ENCODE measurements around the gene KRTAP21-3.

DNA sequence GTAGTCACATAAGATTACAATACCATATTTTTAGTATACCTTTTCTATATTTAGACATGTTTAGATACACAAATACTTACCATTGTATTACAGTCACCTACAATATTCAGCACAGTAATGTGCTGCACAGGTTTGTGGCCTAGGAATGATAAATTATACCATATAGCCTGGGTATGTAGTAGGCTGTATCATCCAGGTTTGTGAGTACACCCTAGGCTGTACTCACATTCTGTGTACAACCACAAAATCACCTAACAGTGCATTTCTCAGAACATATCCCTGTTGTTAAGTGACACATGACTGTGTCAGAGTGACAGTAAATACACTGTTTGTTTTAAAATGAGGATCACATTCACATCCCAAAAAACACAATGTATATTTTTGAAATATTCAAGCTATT is 11.2 kb downstream of the KRTAP21-3 start:
- TF ChIP-seq EZH2 (IDR thresholded peaks at IDR 0.05), result no peak
- TF ChIP-seq, protein P1, sequence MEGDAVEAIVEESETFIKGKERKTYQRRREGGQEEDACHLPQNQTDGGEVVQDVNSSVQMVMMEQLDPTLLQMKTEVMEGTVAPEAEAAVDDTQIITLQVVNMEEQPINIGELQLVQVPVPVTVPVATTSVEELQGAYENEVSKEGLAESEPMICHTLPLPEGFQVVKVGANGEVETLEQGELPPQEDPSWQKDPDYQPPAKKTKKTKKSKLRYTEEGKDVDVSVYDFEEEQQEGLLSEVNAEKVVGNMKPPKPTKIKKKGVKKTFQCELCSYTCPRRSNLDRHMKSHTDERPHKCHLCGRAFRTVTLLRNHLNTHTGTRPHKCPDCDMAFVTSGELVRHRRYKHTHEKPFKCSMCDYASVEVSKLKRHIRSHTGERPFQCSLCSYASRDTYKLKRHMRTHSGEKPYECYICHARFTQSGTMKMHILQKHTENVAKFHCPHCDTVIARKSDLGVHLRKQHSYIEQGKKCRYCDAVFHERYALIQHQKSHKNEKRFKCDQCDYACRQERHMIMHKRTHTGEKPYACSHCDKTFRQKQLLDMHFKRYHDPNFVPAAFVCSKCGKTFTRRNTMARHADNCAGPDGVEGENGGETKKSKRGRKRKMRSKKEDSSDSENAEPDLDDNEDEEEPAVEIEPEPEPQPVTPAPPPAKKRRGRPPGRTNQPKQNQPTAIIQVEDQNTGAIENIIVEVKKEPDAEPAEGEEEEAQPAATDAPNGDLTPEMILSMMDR (IDR thresholded peaks at IDR 0.05 in 2 of 3, conservative IDR thresholded peaks at IDR 0.05 in 1 of 3; ENCODE audit: borderline replicate concordance in 1 of 3, insufficient read depth in 1 of 3, low read depth in 2 of 3, low read length in 2 of 3), result no peak
- TF ChIP-seq SRF (IDR thresholded peaks at IDR 0.05; ENCODE audit: low read depth), result no peak
- no peak for TF ChIP-seq SP1 (IDR thresholded peaks at IDR 0.05; ENCODE audit: low read depth)
- TF ChIP-seq POLR2A (IDR thresholded peaks at IDR 0.05; ENCODE audit: borderline replicate concordance, extremely low read depth, insufficient read depth, insufficient read length), result no peak
- TF ChIP-seq RAD21 (IDR thresholded peaks at IDR 0.05; ENCODE audit: low read depth), result no peak
- no peak for TF ChIP-seq EGR1 (IDR thresholded peaks at IDR 0.05; ENCODE audit: low read depth)
- TF ChIP-seq, protein P2, sequence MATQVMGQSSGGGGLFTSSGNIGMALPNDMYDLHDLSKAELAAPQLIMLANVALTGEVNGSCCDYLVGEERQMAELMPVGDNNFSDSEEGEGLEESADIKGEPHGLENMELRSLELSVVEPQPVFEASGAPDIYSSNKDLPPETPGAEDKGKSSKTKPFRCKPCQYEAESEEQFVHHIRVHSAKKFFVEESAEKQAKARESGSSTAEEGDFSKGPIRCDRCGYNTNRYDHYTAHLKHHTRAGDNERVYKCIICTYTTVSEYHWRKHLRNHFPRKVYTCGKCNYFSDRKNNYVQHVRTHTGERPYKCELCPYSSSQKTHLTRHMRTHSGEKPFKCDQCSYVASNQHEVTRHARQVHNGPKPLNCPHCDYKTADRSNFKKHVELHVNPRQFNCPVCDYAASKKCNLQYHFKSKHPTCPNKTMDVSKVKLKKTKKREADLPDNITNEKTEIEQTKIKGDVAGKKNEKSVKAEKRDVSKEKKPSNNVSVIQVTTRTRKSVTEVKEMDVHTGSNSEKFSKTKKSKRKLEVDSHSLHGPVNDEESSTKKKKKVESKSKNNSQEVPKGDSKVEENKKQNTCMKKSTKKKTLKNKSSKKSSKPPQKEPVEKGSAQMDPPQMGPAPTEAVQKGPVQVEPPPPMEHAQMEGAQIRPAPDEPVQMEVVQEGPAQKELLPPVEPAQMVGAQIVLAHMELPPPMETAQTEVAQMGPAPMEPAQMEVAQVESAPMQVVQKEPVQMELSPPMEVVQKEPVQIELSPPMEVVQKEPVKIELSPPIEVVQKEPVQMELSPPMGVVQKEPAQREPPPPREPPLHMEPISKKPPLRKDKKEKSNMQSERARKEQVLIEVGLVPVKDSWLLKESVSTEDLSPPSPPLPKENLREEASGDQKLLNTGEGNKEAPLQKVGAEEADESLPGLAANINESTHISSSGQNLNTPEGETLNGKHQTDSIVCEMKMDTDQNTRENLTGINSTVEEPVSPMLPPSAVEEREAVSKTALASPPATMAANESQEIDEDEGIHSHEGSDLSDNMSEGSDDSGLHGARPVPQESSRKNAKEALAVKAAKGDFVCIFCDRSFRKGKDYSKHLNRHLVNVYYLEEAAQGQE (IDR thresholded peaks at IDR 0.05; ENCODE audit: low read depth), result no peak
- no peak for TF ChIP-seq SIN3A (IDR thresholded peaks at IDR 0.05; ENCODE audit: low read depth)
- no peak for TF ChIP-seq CBX3 (IDR thresholded peaks at IDR 0.05; ENCODE audit: low read depth)
- TF ChIP-seq ZFX (IDR thresholded peaks at IDR 0.05), result no peak
- no peak for TF ChIP-seq FOSL1 (IDR thresholded peaks at IDR 0.05; ENCODE audit: low read depth)

All from HCT116 (cell line).